SK-N-MC (cell line): ENCODE data around the gene GRAMD4.

ENCODE experiments used
- EZH2 ChIP-seq: fragments of 200-600 bp; sonication (generic); IDR thresholded peaks from one replicate; pipeline ENCODE4 v1.6.1; 2017; ENCODE audit warnings: antibody characterized with exemption
- FOXP2 ChIP-seq: optimal IDR thresholded peaks from 2 replicates; pipeline ENCODE3; 2011; ENCODE audit warnings: mild to moderate bottlenecking, moderate library complexity; ENCODE audit not compliant: insufficient read depth; ENCODE audit errors: extremely low read length, control extremely low read depth
- POLR2AphosphoS5 ChIP-seq: IDR thresholded peaks from 2 replicates; pipeline ENCODE4 v1.6.1; 2012; ENCODE audit warnings: mild to moderate bottlenecking, low read depth, low read length, borderline replicate concordance

DNA sequence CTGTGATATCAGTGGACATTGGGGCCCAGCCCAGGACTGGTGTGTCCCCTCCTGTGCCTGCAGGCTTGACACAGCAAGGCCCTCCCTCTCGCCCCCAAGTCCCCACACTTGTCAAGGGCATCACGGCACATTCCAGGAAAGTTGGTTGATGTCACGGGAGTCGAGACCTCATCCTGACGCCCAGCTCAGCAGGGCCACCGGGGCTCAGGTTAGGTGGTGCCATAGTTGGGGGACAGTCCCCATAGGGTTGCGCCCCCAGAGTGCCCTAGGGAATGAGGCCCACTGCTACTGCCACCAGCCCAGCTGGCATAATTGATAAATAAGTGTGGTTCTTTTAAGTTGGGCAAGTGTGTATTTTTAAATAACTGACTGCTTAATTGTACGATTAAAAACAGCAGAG, 28.3 kb upstream of the GRAMD4 start:
- TF ChIP-seq EZH2 (no peak), POLR2AphosphoS5 (no peak), FOXP2 (no peak)
